RWPE2 (cell line): Measurements from ENCODE around the gene ZNF804A.
A peak's percentile ranks its signal among the peaks of the same experiment; 100 is the strongest.

Experiments used
- ATAC-seq: fragments of 200-7000 bp; cut with Tn5 transposase; 3 replicates; pipeline ENCODE4 v1.9.1; 2021; ENCODE audit warnings: low read depth
- DNase-seq: peaks from one replicate; pipeline ENCODE4 v3.0.0-alpha.2; 2020; ENCODE audit warnings: low spot score
- H3K27ac ChIP-seq: fragments of 450-650 bp; 2 replicates; pipeline ENCODE4 v1.5.1; 2017; ENCODE audit warnings: mild to moderate bottlenecking; ENCODE audit not compliant: poor library complexity, severe bottlenecking
- H3K27me3 ChIP-seq: fragments of 250-450 bp; sonication (Bioruptor Pico); 2 replicates; pipeline ENCODE4 v1.5.1; 2021; ENCODE audit warnings: mild to moderate bottlenecking, moderate library complexity; ENCODE audit not compliant: insufficient read depth, poor library complexity, severe bottlenecking
- H3K36me3 ChIP-seq: fragments of 250-450 bp; sonication (Bioruptor Pico); 2 replicates; pipeline ENCODE4 v1.5.1; 2020; ENCODE audit warnings: low read depth, mild to moderate bottlenecking, moderate library complexity
- H3K4me1 ChIP-seq: fragments of 250-450 bp; sonication (Bioruptor Pico); 2 replicates; pipeline ENCODE4 v1.5.1; 2021; ENCODE audit warnings: mild to moderate bottlenecking, moderate library complexity; ENCODE audit not compliant: insufficient read depth, poor library complexity, severe bottlenecking
- H3K4me3 ChIP-seq: fragments of 250-450 bp; sonication (Bioruptor Pico); 2 replicates; pipeline ENCODE4 v1.5.1; 2021; ENCODE audit warnings: mild to moderate bottlenecking, moderate library complexity; ENCODE audit not compliant: severe bottlenecking
- H3K9me3 ChIP-seq: fragments of 250-450 bp; sonication (Bioruptor Pico); 2 replicates; pipeline ENCODE4 v1.5.1; 2021; ENCODE audit warnings: mild to moderate bottlenecking, moderate library complexity; ENCODE audit not compliant: severe bottlenecking
- TF ChIP-seq, protein P1 (sequence below): fragments of 450-650 bp; IDR thresholded peaks from one replicate; pipeline ENCODE4 v1.5.1; 2017; ENCODE audit warnings: mild to moderate bottlenecking, moderate library complexity; ENCODE audit not compliant: poor library complexity, severe bottlenecking

ZNF804A gene

DNA sequence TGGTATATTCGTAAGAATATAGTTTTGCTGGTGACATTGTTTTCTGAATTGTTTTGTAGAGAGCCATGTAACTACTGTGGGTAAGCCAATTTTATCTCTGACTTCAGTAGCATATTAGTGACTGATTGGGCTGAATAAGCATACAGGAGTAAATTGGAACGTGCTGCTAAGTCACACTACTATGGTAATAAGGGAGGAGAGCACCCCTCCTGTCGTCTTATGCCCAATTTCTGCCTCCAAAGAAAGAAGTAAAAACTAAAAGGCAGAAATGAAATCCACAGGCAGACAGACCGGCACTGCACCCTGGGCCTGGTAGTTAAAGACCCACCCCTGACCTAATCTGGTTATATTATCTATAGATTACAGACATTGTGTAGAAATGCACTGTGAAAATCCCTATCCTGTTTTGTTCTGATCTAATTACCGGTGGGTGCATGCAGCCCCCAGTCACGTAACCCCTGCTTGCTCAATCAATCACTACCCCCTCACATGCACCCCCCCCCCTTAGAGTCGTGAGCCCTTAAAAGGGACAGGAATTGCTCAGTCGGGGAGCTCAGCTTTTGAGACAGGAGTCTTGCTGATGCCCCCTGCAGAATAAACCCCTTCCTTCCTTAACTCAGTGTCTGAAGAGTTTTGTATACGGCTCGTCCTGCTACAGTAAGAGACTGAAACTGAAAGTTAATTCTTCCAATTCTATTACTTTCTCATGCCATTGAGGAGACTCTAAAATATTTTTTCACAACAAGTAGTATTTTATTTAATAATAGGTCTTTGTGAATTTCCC, 167.0 kb downstream of the ZNF804A start:
- no peak overlapping the region for H3K4me3 ChIP-seq
- DNase-seq (no peak), ATAC-seq (no peak)
- no peak overlapping the region for H3K27ac ChIP-seq
- H3K36me3 ChIP-seq = no peaks in the 10 kb centered on the region
- TF ChIP-seq, protein P1, sequence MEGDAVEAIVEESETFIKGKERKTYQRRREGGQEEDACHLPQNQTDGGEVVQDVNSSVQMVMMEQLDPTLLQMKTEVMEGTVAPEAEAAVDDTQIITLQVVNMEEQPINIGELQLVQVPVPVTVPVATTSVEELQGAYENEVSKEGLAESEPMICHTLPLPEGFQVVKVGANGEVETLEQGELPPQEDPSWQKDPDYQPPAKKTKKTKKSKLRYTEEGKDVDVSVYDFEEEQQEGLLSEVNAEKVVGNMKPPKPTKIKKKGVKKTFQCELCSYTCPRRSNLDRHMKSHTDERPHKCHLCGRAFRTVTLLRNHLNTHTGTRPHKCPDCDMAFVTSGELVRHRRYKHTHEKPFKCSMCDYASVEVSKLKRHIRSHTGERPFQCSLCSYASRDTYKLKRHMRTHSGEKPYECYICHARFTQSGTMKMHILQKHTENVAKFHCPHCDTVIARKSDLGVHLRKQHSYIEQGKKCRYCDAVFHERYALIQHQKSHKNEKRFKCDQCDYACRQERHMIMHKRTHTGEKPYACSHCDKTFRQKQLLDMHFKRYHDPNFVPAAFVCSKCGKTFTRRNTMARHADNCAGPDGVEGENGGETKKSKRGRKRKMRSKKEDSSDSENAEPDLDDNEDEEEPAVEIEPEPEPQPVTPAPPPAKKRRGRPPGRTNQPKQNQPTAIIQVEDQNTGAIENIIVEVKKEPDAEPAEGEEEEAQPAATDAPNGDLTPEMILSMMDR = no peak
- H3K4me1 ChIP-seq = peaks cover 4% of the 10 kb centered on the region
- H3K27me3 ChIP-seq = no peaks in the 10 kb centered on the region
- H3K9me3 ChIP-seq = no peaks in the 10 kb centered on the region

DNA sequence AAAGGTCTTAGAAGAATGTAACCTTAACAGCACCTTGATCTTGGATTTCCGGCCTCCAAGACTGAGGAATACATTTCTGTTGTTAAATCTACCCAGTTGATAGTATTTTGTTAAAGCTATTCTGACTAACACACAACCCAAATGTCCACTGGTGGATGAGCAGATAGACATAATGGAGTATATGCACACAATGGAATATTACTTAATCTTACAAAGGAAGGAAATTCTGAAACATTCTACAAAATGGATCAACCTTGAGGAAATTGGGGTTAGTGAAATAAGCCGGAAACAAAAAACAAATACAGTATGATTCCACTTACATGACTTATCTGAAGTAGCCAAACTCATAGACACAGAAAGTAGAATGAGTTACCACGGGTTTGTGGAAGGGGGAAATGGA, 168.7 kb downstream of the ZNF804A start:
- TF ChIP-seq, protein P1 = no peak
- Histone ChIP-seq H3K27me3 (no peaks in the 10 kb centered on the region), H3K27ac (no peak overlapping the region), H3K4me1 (peaks cover 4% of the 10 kb centered on the region), H3K4me3 (no peak overlapping the region), H3K9me3 (no peaks in the 10 kb centered on the region), H3K36me3 (no peaks in the 10 kb centered on the region)
- ATAC-seq = no peak
- DNase-seq = no peak

DNA sequence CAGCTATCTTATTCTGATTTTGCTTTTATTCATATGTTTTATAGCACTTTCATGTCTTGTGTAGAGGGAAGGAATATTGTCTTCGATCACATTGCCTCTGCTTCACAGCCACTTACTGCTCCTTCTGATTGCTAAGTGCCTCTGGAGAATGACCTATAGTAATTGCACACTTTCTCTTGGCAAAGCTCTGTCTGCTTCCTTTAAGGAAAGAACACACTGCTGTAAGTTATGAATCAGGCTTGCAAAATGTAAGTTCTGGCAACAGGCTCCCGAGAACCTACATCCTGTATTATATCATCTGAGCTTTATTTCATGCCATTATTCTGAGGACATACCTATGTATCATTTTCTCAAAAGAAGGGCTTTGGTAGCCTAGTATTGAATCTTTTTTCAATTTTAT, 170.7 kb downstream of the ZNF804A start:
- Histone ChIP-seq H3K36me3 (no peaks in the 10 kb centered on the region), H3K27ac (no peak overlapping the region), H3K4me3 (no peak overlapping the region), H3K4me1 (peaks cover 4% of the 10 kb centered on the region), H3K9me3 (no peaks in the 10 kb centered on the region), H3K27me3 (no peaks in the 10 kb centered on the region)
- no peak for DNase-seq
- ATAC-seq = peak; percentile 78
- TF ChIP-seq, protein P1 = no peak

DNA sequence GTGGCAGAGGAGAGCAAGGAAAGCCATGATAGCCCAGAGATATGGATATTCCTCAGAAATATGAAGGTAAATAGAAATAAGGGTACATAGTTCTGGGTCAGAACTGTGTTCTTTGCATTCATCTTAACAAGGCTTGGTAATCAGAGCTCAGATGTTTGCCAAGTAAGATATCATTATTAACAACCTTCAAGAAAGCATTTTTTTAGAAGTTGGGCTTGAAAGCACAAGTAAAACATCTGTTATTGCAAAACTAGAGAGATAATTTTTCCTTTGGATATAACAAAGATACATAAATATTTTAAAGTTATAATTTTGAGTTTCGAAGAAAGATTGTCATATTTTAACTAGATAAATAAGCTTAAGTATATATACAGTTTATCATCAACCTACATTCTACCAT, 171.4 kb downstream of the ZNF804A start:
- H3K4me1 ChIP-seq = peaks cover 4% of the 10 kb centered on the region
- no peaks in the 10 kb centered on the region for H3K27me3 ChIP-seq
- H3K4me3 ChIP-seq = no peak overlapping the region
- TF ChIP-seq, protein P1 = no peak
- no peaks in the 10 kb centered on the region for H3K36me3 ChIP-seq
- no peak overlapping the region for H3K27ac ChIP-seq
- ATAC-seq = no peak
- DNase-seq = no peak
- H3K9me3 ChIP-seq = no peaks in the 10 kb centered on the region

DNA sequence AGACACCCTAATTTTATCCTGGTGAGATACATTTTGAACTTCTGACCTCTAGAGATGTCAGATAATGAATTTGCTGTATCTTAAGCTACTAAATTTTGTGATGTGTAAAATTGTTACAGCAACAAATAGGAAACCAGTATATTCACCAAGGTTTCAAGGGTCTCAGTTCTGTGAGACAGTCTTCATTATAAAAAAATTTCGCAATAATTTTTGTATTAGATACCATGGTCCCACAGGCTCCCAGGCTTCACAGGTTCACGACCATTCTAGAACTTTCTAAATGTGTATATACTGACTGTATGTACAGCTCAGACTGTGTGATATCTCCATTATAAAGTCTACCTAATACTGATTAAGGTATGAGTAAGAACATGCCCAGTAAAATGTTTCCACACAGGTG, 181.4 kb downstream of the ZNF804A start:
- Histone ChIP-seq H3K27ac (no peak overlapping the region), H3K36me3 (no peaks in the 10 kb centered on the region), H3K27me3 (no peaks in the 10 kb centered on the region), H3K4me1 (no peaks in the 10 kb centered on the region), H3K9me3 (no peaks in the 10 kb centered on the region), H3K4me3 (no peak overlapping the region)
- no peak for DNase-seq
- ATAC-seq = no peak
- TF ChIP-seq, protein P1 = no peak
